ENCODE data around the gene ZCCHC24.

GRCh38 chr10:79476645-79477044, 31.2 kb upstream of the ZCCHC24 start:
- TF ChIP-seq POLR2A (IDR thresholded peaks at IDR 0.05; ENCODE audit: low read depth): no peak
- TF ChIP-seq CTCF (IDR thresholded peaks at IDR 0.05): no peak

All from esophagus muscularis mucosa (tissue), 3 donors.